DOHH2 (cell line): ENCODE results near the gene RAB3C.

ENCODE experiments used
- H3F3A ChIP-seq: fragments of 200-600 bp; sonication (generic), shearing (Covaris generic); 2 replicates; pipeline ENCODE4 v1.6.0; 2016; ENCODE audit warnings: antibody characterized with exemption, mild to moderate bottlenecking; ENCODE audit not compliant: control insufficient read depth, insufficient read depth
- H3K27ac ChIP-seq: fragments of 200-600 bp; sonication (generic); 2 replicates; pipeline ENCODE4 v1.5.1; 2014; ENCODE audit warnings: low read depth, mild to moderate bottlenecking, low read length, moderate library complexity
- H3K27me3 ChIP-seq: fragments of 200-600 bp; sonication (generic); 2 replicates; pipeline ENCODE4 v1.6.1; 2014; ENCODE audit warnings: mild to moderate bottlenecking, low read length, mixed read lengths; ENCODE audit not compliant: control insufficient read depth
- H3K36me3 ChIP-seq: fragments of 200-600 bp; sonication (generic); 2 replicates; pipeline ENCODE4 v1.6.1; 2014; ENCODE audit warnings: mild to moderate bottlenecking, low read length, moderate library complexity, mixed read lengths; ENCODE audit not compliant: control insufficient read depth
- H3K4me1 ChIP-seq: fragments of 200-600 bp; sonication (generic); 2 replicates; pipeline ENCODE4 v1.6.1; 2014; ENCODE audit warnings: mild to moderate bottlenecking, low read length, mixed read lengths; ENCODE audit not compliant: control insufficient read depth
- H3K4me2 ChIP-seq: fragments of 200-600 bp; sonication (generic); 2 replicates; pipeline ENCODE4 v1.6.0; 2014; ENCODE audit warnings: mild to moderate bottlenecking, low read length, moderate library complexity
- H3K4me3 ChIP-seq: fragments of 200-600 bp; sonication (generic); 2 replicates; pipeline ENCODE4 v1.5.1; 2014; ENCODE audit warnings: mild to moderate bottlenecking, low read length, mixed read lengths
- H3K79me2 ChIP-seq: fragments of 200-600 bp; sonication (generic); 2 replicates; pipeline ENCODE4 v1.6.1; 2014; ENCODE audit warnings: mild to moderate bottlenecking, low read length, mixed read lengths; ENCODE audit not compliant: control insufficient read depth
- H3K9me2 ChIP-seq: fragments of 200-600 bp; sonication (generic); replicated peaks from 2 replicates; pipeline ENCODE4 v1.6.1; 2014; ENCODE audit warnings: mild to moderate bottlenecking, low read length, mixed read lengths; ENCODE audit not compliant: control insufficient read depth
- H3K9me3 ChIP-seq: fragments of 200-600 bp; sonication (generic); 2 replicates; pipeline ENCODE4 v1.6.1; 2014; ENCODE audit warnings: antibody characterized with exemption, low read length, mixed read lengths; ENCODE audit not compliant: control insufficient read depth, insufficient read depth
- H4K20me1 ChIP-seq: fragments of 200-600 bp; sonication (generic); 2 replicates; pipeline ENCODE4 v1.6.0; 2014; ENCODE audit warnings: low read depth, mild to moderate bottlenecking, antibody characterized with exemption, low read length, moderate library complexity; ENCODE audit not compliant: control insufficient read depth, insufficient read depth
- CTCF ChIP-seq: fragments of 200-600 bp; sonication (generic); IDR thresholded peaks from one replicate; pipeline ENCODE4 v1.5.1; 2014; ENCODE audit warnings: antibody characterized with exemption, mild to moderate bottlenecking, low read depth, low read length; ENCODE audit not compliant: poor library complexity, severe bottlenecking
- EZH2phosphoT487 ChIP-seq: fragments of 200-600 bp; sonication (generic); IDR thresholded peaks from 2 replicates; pipeline ENCODE4 v1.6.1; 2017; ENCODE audit warnings: borderline replicate concordance, mild to moderate bottlenecking, antibody characterized with exemption, low read length, moderate library complexity, mixed read lengths

RAB3C gene

GRCh38 chr5:58648846-58649245, 66.0 kb downstream of the RAB3C start:
- H3K27ac ChIP-seq = no peak overlapping the region
- no peak overlapping the region for H3K4me2 ChIP-seq
- no peaks in the 10 kb centered on the region for H3K79me2 ChIP-seq
- no peaks in the 10 kb centered on the region for H3K9me3 ChIP-seq
- H4K20me1 ChIP-seq = no peaks in the 10 kb centered on the region
- no peaks in the 10 kb centered on the region for H3K9me2 ChIP-seq
- H3K36me3 ChIP-seq = no peaks in the 10 kb centered on the region
- no peaks in the 10 kb centered on the region for H3K4me1 ChIP-seq
- H3K27me3 ChIP-seq = no peaks in the 10 kb centered on the region
- no peaks in the 10 kb centered on the region for H3F3A ChIP-seq
- no peak overlapping the region for H3K4me3 ChIP-seq
- TF ChIP-seq CTCF (no peak), EZH2phosphoT487 (no peak)

- TF ChIP-seq CTCF (no peak), EZH2phosphoT487 (no peak)
- H3K4me3 ChIP-seq = no peak overlapping the region
- no peaks in the 10 kb centered on the region for H3K79me2 ChIP-seq
- H3K9me3 ChIP-seq = no peaks in the 10 kb centered on the region
- no peaks in the 10 kb centered on the region for H3K36me3 ChIP-seq
- H3K27ac ChIP-seq = no peak overlapping the region
- no peaks in the 10 kb centered on the region for H4K20me1 ChIP-seq
- no peaks in the 10 kb centered on the region for H3F3A ChIP-seq
- H3K9me2 ChIP-seq = no peaks in the 10 kb centered on the region
- no peaks in the 10 kb centered on the region for H3K4me1 ChIP-seq
- no peaks in the 10 kb centered on the region for H3K27me3 ChIP-seq
- H3K4me2 ChIP-seq = no peak overlapping the region
Observed at GRCh38 chr5:58649716-58650115, 66.8 kb downstream of the RAB3C start.

GRCh38 chr5:58653521-58653920, 70.6 kb downstream of the RAB3C start:
- Histone ChIP-seq H3K9me2 (no peaks in the 10 kb centered on the region), H3K4me3 (no peak overlapping the region), H3K27me3 (no peaks in the 10 kb centered on the region), H3K9me3 (no peaks in the 10 kb centered on the region), H3K4me1 (no peaks in the 10 kb centered on the region), H4K20me1 (no peaks in the 10 kb centered on the region), H3K79me2 (no peaks in the 10 kb centered on the region), H3K27ac (no peak overlapping the region), H3F3A (no peaks in the 10 kb centered on the region), H3K4me2 (no peak overlapping the region), H3K36me3 (no peaks in the 10 kb centered on the region)
- no peak for TF ChIP-seq EZH2phosphoT487
- TF ChIP-seq CTCF = no peak

- TF ChIP-seq EZH2phosphoT487 = no peak
- TF ChIP-seq CTCF = no peak
- no peak overlapping the region for H3K27ac ChIP-seq
Observed at GRCh38 chr5:58666141-58666540, 83.3 kb downstream of the RAB3C start.

More at GRCh38 chr5:58666141-58666540, 83.3 kb downstream of the RAB3C start:
- no peak overlapping the region for H3K4me2 ChIP-seq
- no peaks in the 10 kb centered on the region for H3K36me3 ChIP-seq
- H3K4me1 ChIP-seq = no peaks in the 10 kb centered on the region
- no peaks in the 10 kb centered on the region for H3F3A ChIP-seq
- no peaks in the 10 kb centered on the region for H3K9me2 ChIP-seq
- H3K9me3 ChIP-seq = no peaks in the 10 kb centered on the region
- no peak overlapping the region for H3K4me3 ChIP-seq
- no peaks in the 10 kb centered on the region for H3K27me3 ChIP-seq
- H3K79me2 ChIP-seq = no peaks in the 10 kb centered on the region
- H4K20me1 ChIP-seq = no peaks in the 10 kb centered on the region
